ENCODE data around the gene TSPOAP1.
"Not testable (repeated sequence)": the region's sequence is repeated elsewhere in the genome, so short reads cannot be mapped to it uniquely, and the experiment has no call there.

TSPOAP1 gene

DNA sequence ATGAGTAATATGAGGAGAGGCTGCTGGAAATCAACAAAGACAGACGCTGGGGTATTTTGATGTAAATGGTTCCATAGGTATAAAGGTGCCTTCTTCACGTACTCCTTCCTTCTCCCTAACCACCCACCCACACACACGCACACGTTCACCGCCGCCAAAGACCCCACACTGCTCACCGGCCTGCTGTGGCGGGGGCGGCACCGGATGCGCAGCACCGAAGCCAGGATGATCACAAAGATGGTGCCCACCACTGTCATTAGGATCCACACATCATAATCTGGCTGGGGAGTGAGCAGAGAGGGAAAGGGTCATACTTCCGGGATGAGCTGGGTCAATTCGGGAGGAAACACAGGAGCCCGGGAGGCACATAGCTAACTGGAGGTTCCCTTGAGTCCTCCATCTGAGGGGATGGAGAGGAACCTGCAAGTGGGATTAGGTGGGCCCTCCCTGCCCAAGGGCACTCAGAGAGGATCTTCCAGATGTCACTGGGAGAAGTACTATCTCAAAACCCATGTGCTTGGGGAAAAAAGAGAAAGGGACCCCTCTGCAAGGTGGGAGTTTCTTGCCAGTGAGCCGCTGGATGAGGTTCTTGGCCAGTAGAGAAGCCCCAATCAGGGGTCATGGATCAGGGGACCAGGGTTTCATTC, 33.9 kb upstream of the TSPOAP1 start:
- DNase-seq: no peak

DNA sequence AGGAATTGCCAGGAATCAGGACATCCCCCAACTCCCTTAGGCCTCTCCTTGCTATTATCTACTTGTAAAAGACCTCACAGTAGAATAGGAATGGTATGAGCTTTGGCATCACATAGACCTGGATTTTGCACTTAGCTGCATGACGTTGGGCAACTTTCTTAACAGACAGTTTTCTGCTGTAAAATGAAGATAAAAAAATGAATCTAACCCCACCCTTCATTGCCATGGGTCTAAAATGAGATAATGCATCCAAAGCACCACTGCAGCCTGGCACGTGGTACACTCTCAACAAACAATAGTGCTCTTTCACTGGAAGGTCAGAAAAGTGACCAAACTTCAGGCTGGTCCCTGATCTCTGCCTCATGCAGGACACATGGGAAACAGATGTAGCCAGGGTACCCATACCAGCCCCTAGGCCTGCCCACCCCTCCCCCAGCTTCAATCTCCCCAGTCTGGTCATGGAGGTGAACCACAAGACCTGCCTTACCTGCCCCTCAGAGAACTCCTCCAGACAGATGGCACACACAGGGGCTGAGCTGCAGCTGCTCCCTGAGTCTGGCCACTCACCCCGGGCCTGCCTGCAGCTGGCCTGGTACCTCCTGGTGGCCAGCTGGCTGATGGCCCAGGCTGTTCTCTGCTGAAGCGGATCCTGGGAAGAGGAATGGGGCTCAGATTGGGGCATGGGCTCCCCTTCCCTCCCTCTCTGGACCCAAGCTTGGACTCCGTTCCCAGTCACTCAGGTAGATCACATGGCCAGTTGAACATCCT, 31.9 kb upstream of the TSPOAP1 start:
- DNase-seq: no peak

DNA sequence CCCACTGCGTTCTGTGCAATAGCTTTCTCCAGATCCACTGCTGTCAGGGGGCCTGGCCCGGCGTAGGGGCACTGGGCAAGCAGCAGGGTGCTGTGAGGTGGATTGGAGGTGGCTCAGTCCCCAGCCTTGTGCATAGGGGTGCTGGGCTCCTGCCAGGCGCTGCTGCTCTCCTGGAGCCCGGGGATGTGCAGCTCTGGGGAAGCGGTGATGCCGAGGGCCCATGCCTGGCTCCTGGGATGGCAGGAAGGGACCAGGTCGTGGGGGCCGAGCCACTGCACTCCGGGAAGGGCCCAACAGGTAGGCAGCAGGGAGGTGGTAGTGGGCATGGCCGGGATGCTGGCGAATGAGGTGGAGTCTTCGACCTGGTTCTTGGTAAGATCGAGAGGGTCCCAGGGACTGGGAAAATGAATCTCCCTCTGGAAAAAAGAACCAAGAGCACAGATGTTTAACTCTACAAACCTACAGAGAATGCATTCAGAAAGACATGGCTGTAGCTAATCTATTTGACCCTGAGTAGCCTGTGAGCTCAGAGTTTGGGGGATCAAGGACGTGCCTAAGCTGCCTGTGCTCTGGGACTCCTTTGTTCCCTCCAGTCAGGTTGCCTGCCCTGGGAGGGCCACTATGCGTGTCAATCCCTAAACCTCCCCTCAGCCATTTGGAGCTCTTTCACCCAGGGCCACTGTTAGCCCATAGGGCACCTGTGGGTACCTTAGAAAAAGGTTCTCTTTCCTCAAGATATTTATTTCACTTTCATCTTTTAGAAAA, 30.0 kb upstream of the TSPOAP1 start:
- DNase-seq: no peak

GRCh38 chr17:58357312-58358297, 29.0 kb upstream of the TSPOAP1 start:
- no peak for DNase-seq

- DNase-seq: no peak
Observed at GRCh38 chr17:58356231-58356630, 27.6 kb upstream of the TSPOAP1 start.

DNA sequence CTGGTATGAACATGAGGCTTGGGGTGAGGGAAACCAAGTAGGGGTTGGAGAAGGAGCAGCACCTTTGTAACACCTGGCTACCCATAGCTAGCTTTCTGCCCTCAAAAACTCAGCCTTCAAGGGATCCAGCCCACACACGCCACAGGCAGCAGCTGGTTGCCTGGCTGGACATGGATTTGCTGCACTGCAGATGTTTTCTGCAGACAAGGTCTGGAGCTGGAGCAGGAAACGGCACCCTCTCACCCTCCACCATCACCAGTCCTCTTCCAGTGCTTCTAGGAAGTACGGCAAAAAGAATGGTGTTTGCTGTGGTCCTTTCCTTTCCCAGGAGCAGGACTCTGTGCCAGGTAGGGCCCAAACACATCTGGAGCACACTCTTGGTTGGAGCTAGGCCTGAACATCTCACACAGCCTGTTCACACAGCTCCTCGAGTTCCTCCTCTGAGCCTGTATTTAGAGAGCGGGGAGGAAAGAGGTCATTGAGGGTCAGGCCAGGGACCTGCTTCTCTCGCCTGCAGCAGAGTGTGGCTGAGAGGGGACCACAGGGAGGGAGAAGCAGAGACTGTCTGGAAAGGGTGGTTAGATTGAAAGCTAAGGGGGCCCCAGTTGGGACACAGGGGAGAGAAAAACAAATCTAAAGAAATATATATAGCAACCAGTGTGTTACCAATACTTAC, 26.1 kb upstream of the TSPOAP1 start:
- no peak for DNase-seq

GRCh38 chr17:58353389-58353825, 24.8 kb upstream of the TSPOAP1 start:
- DNase-seq: no peak

GRCh38 chr17:58352596-58353388, 24.2 kb upstream of the TSPOAP1 start:
- peak; percentile 75 for DNase-seq

DNA sequence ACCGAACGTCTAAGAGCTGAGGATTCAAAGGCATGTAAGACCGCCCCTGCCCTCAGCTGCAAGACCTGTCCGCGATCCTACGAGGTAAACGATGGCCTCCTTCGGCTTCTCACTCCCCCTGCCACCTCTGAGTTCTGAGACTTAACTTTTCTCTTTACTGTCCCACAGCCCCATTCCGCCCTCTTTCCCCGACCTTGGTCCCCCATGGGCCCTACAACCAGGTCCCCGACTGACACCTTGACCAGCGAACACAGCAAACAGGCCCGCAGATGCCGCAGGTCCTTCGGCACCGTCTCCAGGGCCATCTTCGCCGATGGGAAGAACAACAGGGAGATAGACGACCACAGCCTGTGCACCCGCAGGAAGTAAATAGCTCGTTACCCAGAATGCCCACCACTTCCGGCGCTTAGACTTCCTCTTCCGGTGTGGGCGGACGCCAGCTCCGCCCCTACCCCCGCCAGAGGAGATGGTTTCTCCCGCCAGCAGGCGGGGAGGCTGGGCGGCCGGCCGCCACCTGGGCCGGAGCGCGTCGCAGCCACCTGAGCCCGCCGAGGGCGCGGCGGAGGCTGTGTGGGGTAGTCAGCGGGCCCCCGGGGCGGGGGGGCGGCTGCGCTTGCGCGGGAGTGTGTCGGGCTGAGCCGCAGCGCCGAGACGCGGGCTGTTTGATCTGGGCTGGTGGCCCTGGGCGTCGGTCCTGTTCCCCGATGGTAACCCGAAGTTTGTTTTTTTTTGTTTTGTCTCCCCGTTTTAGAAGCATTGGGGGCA, 23.4 kb upstream of the TSPOAP1 start, which contains the start of gene SUPT4H1:
TSS of gene SUPT4H1 (minus strand) at position 371 of the 765 bp plus-strand sequence. CDS start at position 305, 66 bp downstream.
- DNase-seq: peak; percentile 94

- no peak for DNase-seq
Observed at GRCh38 chr17:58351182-58351581, 22.6 kb upstream of the TSPOAP1 start.

DNA sequence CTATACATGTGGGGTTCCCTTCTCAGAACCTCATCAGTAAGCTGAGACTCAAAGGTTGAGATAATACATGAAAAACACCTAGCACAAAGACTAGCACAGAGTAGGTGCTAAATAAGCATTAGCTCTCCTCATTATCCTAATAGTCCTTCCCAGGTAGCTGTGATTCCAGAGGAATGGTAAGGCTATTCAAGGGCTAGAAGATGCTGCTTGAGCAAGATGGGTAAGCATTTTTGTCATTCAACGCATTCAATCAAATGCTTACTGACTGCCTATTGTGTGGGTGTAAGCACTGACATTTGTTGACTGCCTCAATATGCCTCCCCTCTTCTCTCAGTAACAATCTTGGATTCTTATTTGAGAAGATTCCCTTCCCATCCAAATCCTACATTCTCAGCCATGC, 19.4 kb upstream of the TSPOAP1 start:
- DNase-seq: no peak

DNA sequence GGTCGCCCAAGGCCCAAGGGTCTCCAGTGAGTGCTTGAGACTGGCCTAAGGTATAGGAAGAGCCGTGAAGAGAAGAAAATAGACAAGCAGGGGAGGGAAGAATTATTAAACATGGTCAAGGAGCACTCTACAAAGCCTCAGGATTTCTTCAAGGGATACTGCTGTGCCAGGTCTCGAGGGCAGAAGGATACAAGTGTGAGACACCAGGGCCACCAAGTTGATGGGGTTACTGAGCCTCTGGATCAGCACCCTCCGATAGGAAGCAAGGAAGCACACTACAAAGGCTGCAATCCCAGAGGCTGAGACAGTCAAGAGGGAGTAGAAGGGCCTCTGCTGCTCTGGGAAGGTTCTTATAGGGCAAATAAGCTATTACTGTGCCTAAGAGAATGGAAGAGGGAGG, 16.9 kb upstream of the TSPOAP1 start:
- no peak for DNase-seq

DNA sequence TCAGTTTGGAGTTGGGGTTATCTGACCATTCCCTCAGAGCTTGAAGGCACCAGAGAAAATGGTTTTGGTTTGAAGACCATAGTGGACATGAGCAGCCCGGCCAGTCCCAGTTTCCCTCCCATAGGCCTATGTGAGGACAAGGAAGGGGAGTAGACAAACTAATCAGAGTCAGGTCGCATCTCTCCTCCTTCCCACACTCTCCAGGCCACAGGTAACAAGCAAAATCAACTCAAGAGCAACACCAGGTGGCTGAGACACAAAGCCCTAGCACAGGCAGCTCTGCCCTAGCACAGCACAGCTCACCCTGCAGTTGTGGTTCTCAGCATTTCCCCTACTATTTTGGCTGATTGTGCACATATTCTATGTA, 16.2 kb upstream of the TSPOAP1 start:
- DNase-seq: peak; percentile 89

GRCh38 chr17:58344047-58344790, 15.6 kb upstream of the TSPOAP1 start:
- peak; percentile 90 for DNase-seq

DNA sequence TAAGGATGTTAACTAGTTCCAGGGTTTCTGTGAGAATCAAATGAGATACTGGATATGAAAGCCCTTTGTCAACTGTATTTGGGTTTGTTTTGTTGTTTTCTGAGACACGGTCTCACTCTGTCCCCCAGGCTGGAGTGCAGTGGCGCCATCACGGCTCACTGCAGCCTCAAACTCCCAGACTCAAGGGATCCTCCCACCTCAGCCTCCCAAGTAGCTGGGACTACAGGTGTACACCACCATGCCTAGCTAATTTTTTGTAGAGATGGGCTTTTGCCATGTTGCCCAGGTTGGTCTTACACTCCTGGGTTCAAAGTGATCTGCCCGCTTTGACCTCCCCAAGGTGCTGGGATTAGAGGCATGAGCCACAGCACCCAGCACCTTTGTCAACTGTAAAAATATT, 14.5 kb upstream of the TSPOAP1 start:
- DNase-seq: no peak

- DNase-seq: no peak
Observed at GRCh38 chr17:58341861-58342475, 13.4 kb upstream of the TSPOAP1 start.

DNA sequence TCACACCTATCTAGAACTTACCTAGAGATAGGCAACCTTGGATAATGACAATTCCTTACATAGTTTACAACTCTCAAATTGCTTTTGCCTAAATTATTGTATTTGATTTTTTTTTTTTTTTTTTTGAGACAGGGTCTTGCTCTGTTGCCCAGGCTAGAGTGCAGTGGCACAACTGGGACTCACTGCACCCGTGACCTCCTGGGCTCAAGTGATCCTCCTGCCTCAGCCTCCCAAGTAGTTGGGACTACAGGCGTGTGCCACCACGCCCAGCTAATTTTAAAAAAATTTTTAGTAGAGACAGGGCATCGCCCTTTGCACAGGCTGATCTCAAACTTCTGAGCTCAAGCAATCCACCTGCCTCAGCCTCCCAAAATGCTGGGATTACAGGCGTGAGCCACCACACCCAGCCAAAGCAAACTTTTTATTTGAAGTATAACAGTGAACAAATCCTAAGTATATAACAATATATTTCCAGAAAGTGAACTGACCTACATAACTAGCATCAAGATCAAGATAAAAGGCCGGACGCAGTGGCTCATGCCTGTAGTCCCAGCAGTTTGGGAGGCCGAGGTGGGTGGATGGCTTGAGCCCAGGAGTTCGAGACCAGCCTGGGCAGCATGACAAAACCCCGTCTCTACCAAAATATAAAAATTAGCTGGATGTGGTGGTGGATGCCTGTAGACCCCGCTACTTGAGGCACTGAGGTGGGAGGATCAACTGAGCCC, 12.7 kb upstream of the TSPOAP1 start:
- not testable (repeated sequence) for DNase-seq

DNA sequence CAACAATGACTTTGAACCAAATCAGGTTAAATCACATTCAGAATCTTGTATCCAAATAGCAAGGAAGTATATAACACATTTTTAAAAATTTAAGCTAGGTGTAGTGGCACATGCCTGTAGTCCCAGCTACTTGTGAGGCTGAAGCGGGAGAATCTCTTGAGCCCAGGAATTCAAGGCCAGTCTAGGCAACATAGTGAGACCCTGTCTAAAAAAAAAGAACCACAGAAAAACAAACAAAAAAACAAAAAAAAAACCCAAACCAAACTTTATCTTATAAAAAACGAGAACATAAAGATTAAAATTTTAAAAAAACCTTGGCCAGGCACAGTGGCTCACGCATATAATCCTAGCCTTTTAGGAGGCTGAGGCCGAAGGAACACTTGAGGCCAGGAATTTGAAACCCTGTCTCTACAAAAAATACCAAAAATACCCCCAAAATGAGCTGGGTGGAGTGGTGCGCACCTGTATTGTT, 11.8 kb upstream of the TSPOAP1 start:
- no peak for DNase-seq

All from activated CD8-positive, alpha-beta memory T cell treated with anti-CD3 and anti-CD28 coated beads for 24 hours (primary cell).